Left ventricle myocardium inferior (tissue), 1 donor: ENCODE measurements around the gene CTNNA1. TPM values are rescaled to one million over a fixed set of nuclear protein-coding genes. Genes with fewer than 3 reads are reported as not detected.

Experiments used
- DNase-seq: peaks from one replicate; pipeline ENCODE4 v3.0.0-alpha.2; 2020
- H3K27ac ChIP-seq: fragments of 200-600 bp; replicated peaks from 2 replicates; pipeline ENCODE4 v1.8.0; 2021
- H3K27me3 ChIP-seq: fragments of 200-600 bp; 2 replicates; pipeline ENCODE4 v1.8.0; 2021; ENCODE audit warnings: low read depth
- H3K36me3 ChIP-seq: fragments of 200-600 bp; 2 replicates; pipeline ENCODE4 v1.8.0; 2021
- H3K4me1 ChIP-seq: fragments of 200-600 bp; 2 replicates; pipeline ENCODE4 v1.8.0; 2021
- H3K4me3 ChIP-seq: fragments of 200-600 bp; 2 replicates; pipeline ENCODE4 v1.8.0; 2021; ENCODE audit warnings: mild to moderate bottlenecking, moderate library complexity
- H3K9me3 ChIP-seq: fragments of 200-600 bp; replicated peaks from 2 replicates; pipeline ENCODE4 v1.8.0; 2021
- intact Hi-C: fragments of 100-400 bp; cut with micrococcal nuclease; formaldehyde crosslinking; loops from one replicate; pipeline ENCODE4 v1.11.0; 2022
- total RNA-seq: library from RNA; stranded (reverse); fragmentation: NEBNext Ultra II Directional; extraction: Animal tissue kit (Norgen Biotek cat#: 25700); gene quantifications from one replicate; pipeline ENCODE4 v1.2.1, GENCODE V29; 2021
- TF ChIP-seq, protein P1 (sequence below): fragments of 200-600 bp; IDR thresholded peaks from 2 replicates; pipeline ENCODE4 v1.8.0; 2021; ENCODE audit warnings: antibody characterized with exemption, mild to moderate bottlenecking, borderline replicate concordance
- donor health status: DM: no; HTN: yes; CAD: no; lungs with severe emphysema.

Gene CTNNA1
- total RNA-seq, 1 donor from 2014 or later: 341 TPM

- intact Hi-C loops: no loop called here
- DNase-seq: peak; percentile 82
Observed at GRCh38 chr5:138927979-138928378, 174.8 kb downstream of the CTNNA1 start.

GRCh38 chr5:138929571-138929955, 176.3 kb downstream of the CTNNA1 start:
- no peak for DNase-seq
- Histone ChIP-seq H3K27me3 (no peaks in the 10 kb centered on the region), H3K9me3 (no peaks in the 10 kb centered on the region), H3K27ac (peak overlapping the region; percentile 86), H3K4me3 (no peak overlapping the region), H3K36me3 (peaks cover 92% of the 10 kb centered on the region), H3K4me1 (peaks cover 41% of the 10 kb centered on the region)
- TF ChIP-seq, protein P1, sequence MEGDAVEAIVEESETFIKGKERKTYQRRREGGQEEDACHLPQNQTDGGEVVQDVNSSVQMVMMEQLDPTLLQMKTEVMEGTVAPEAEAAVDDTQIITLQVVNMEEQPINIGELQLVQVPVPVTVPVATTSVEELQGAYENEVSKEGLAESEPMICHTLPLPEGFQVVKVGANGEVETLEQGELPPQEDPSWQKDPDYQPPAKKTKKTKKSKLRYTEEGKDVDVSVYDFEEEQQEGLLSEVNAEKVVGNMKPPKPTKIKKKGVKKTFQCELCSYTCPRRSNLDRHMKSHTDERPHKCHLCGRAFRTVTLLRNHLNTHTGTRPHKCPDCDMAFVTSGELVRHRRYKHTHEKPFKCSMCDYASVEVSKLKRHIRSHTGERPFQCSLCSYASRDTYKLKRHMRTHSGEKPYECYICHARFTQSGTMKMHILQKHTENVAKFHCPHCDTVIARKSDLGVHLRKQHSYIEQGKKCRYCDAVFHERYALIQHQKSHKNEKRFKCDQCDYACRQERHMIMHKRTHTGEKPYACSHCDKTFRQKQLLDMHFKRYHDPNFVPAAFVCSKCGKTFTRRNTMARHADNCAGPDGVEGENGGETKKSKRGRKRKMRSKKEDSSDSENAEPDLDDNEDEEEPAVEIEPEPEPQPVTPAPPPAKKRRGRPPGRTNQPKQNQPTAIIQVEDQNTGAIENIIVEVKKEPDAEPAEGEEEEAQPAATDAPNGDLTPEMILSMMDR: no peak
- intact Hi-C loops: no loop called here

More at GRCh38 chr5:138927979-138928378, 174.8 kb downstream of the CTNNA1 start:
- Histone ChIP-seq H3K36me3 (peaks cover 80% of the 10 kb centered on the region), H3K27me3 (no peaks in the 10 kb centered on the region), H3K9me3 (no peaks in the 10 kb centered on the region), H3K27ac (peak overlapping the region; percentile 86), H3K4me3 (no peak overlapping the region), H3K4me1 (peaks cover 42% of the 10 kb centered on the region)
- TF ChIP-seq, protein P1: no peak

GRCh38 chr5:138930371-138931097, 177.3 kb downstream of the CTNNA1 start:
- no peaks in the 10 kb centered on the region for H3K27me3 ChIP-seq
- H3K4me3 ChIP-seq: no peak overlapping the region
- H3K36me3 ChIP-seq: peaks cover 92% of the 10 kb centered on the region
- no peaks in the 10 kb centered on the region for H3K9me3 ChIP-seq
- no peak for DNase-seq
- H3K4me1 ChIP-seq: peaks cover 41% of the 10 kb centered on the region
- intact Hi-C loops: no loop called here
- peak overlapping the region; percentile 86 for H3K27ac ChIP-seq
- TF ChIP-seq, protein P1: no peak

- Histone ChIP-seq H3K4me1 (peaks cover 48% of the 10 kb centered on the region), H3K9me3 (no peaks in the 10 kb centered on the region), H3K4me3 (no peak overlapping the region), H3K27ac (peak overlapping the region; percentile 1), H3K27me3 (no peaks in the 10 kb centered on the region), H3K36me3 (peaks cover 76% of the 10 kb centered on the region)
- TF ChIP-seq, protein P1: no peak
- intact Hi-C loops: no loop called here
- no peak for DNase-seq
Observed at GRCh38 chr5:138932171-138932810, 179.1 kb downstream of the CTNNA1 start.

DNA sequence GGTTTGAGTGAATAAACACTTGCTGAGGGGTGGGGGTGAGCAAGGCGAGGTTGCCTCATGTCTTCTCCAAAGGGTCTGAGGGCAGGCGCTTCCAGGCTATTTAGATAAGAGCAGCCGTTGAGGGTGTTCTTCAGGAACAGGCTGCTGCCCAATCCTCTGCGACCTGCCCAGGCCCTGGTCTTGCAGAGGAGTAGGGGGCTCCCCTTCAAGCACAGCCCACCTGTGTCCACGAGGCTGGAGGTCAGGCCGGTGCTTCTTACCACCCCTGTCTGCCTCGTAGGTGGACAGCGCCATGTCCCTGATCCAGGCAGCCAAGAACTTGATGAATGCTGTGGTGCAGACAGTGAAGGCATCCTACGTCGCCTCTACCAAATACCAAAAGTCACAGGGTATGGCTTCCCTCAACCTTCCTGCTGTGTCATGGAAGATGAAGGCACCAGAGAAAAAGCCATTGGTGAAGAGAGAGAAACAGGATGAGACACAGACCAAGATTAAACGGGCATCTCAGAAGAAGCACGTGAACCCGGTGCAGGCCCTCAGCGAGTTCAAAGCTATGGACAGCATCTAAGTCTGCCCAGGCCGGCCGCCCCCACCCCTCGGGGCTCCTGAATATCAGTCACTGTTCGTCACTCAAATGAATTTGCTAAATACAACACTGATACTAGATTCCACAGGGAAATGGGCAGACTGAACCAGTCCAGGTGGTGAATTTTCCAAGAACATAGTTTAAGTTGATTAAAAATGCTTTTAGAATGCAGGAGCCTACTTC, 180.5 kb downstream of the CTNNA1 start:
- Histone ChIP-seq H3K27ac (peak overlapping the region; percentile 22), H3K27me3 (no peaks in the 10 kb centered on the region), H3K4me3 (no peak overlapping the region), H3K9me3 (no peaks in the 10 kb centered on the region), H3K36me3 (peaks cover 69% of the 10 kb centered on the region), H3K4me1 (peaks cover 42% of the 10 kb centered on the region)
- intact Hi-C loops: no loop called here
- DNase-seq: no peak
- TF ChIP-seq, protein P1: no peak
